Endothelial cell of umbilical vein (primary cell): ENCODE results near the gene SLC35A3. TPM values are rescaled to one million over a fixed set of nuclear protein-coding genes. Genes with fewer than 3 reads are reported as not detected.

Source experiments
- BruUV-seq: library from RNA; stranded (reverse); fragments of 400-500 nt; replicated peaks from 2 replicates; lab custom pipeline; 2021; lab: Mats Ljungman, UMichigan
- CTCF ChIA-PET: fragments of 300-600, 350-600 bp; sonication (Branson Sonifier 250); formaldehyde crosslinking; loops from one replicate; lab custom pipeline; 2021; ENCODE audit warnings: antibody characterized with exemption, inconsistent platforms; lab: Charles Lee
- POLR2A ChIA-PET: fragments of 300-600, 350-600 bp; sonication (Branson Sonifier 250); formaldehyde crosslinking; loops from one replicate; lab custom pipeline; 2021; ENCODE audit warnings: antibody characterized with exemption, inconsistent platforms; lab: Charles Lee
- DNase-seq: peaks from one replicate; pipeline ENCODE4 v3.0.0-alpha.2; 2011; ENCODE audit warnings: low read depth, low spot score
- FAIRE-seq: peaks from 2 replicates; lab custom pipeline; 2011; peaks lifted over from hg19 to GRCh38; lab: Jason Lieb, UNC
- H2AFZ ChIP-seq: 2 replicates; pipeline ENCODE4 v1.6.0; 2012; ENCODE audit warnings: low read depth, low read length, control low read depth, inconsistent platforms
- H3K27ac ChIP-seq: 2 replicates; pipeline ENCODE4 v1.5.1; 2011; ENCODE audit warnings: low read depth, mild to moderate bottlenecking, control low read depth, low read length, moderate library complexity; ENCODE audit not compliant: insufficient read depth
- H3K27me3 ChIP-seq, 2 experiments: 2 replicates each; pipeline versions ENCODE4 v1.6.0 to v1.6.1; 2011; ENCODE audit warnings: low read length in 2 of 2, mixed read lengths in 1 of 2; ENCODE audit not compliant: control insufficient read depth in 2 of 2, insufficient read depth in 2 of 2
- H3K36me3 ChIP-seq, 2 experiments: 2 replicates in 1 of 2; 3 replicates in 1 of 2; pipeline ENCODE4 v1.5.1; 2011; ENCODE audit warnings: low read length in 2 of 2, mild to moderate bottlenecking in 1 of 2, moderate library complexity in 1 of 2; ENCODE audit not compliant: control insufficient read depth in 2 of 2, insufficient read depth in 2 of 2; ENCODE audit errors: extremely low read depth in 1 of 2
- H3K4me1 ChIP-seq: 3 replicates; pipeline ENCODE4 v1.5.1; 2011; ENCODE audit warnings: mild to moderate bottlenecking, low read length; ENCODE audit not compliant: control insufficient read depth, insufficient read depth; ENCODE audit errors: extremely low read depth
- H3K4me2 ChIP-seq: 2 replicates; pipeline ENCODE4 v1.6.1; 2011; ENCODE audit warnings: low read length, control low read depth, mixed read lengths; ENCODE audit not compliant: insufficient read depth
- H3K4me3 ChIP-seq, 3 experiments: fragments of 200-600 bp in 1 of 3; sonication (generic), shearing (Covaris generic) in 1 of 3; replicated peaks in 1 of 3; 2 replicates each; pipeline ENCODE4 v1.5.1; 2011 to 2016; ENCODE audit warnings: control low read depth in 3 of 3, low read length in 3 of 3, mild to moderate bottlenecking in 2 of 3, inconsistent platforms in 1 of 3, low read depth in 1 of 3, moderate library complexity in 1 of 3; ENCODE audit not compliant: insufficient read depth in 1 of 3
- H3K79me2 ChIP-seq: 2 replicates; pipeline ENCODE4 v1.6.0; 2012; ENCODE audit warnings: low read length, inconsistent platforms; ENCODE audit not compliant: control insufficient read depth, insufficient read depth
- H3K9ac ChIP-seq: replicated peaks from 2 replicates; pipeline ENCODE3; 2011; ENCODE audit warnings: low read length, control low read depth; ENCODE audit not compliant: insufficient read depth; ENCODE audit errors: extremely low read depth
- H3K9me1 ChIP-seq: replicated peaks from 3 replicates; pipeline ENCODE4 v1.6.0; 2011; ENCODE audit warnings: mild to moderate bottlenecking, low read length; ENCODE audit not compliant: control insufficient read depth, insufficient read depth; ENCODE audit errors: extremely low read depth
- H3K9me3 ChIP-seq: replicated peaks from 2 replicates; pipeline ENCODE4 v1.5.1; 2012; ENCODE audit warnings: low read length, inconsistent platforms; ENCODE audit not compliant: control insufficient read depth, insufficient read depth
- H4K20me1 ChIP-seq: replicated peaks from 2 replicates; pipeline ENCODE3; 2011; ENCODE audit warnings: mild to moderate bottlenecking, low read length; ENCODE audit not compliant: control insufficient read depth, insufficient read depth; ENCODE audit errors: extremely low read depth
- CTCF ChIP-seq, 2 donors: IDR thresholded peaks; 1 replicate in 1 of 2; 2 replicates in 1 of 2; pipeline ENCODE4 v1.5.1; 2011; ENCODE audit warnings: low read length in 2 of 2, mild to moderate bottlenecking in 2 of 2, moderate library complexity in 2 of 2, control low read depth in 1 of 2, inconsistent platforms in 1 of 2, low read depth in 1 of 2; ENCODE audit not compliant: insufficient read depth in 1 of 2; ENCODE audit errors: extremely low read depth in 1 of 2
- EZH2 ChIP-seq: IDR thresholded peaks from 2 replicates; pipeline ENCODE4 v1.6.1; 2012; ENCODE audit warnings: borderline replicate concordance, low read depth, mild to moderate bottlenecking, moderate library complexity, low read length, inconsistent platforms; ENCODE audit not compliant: severe bottlenecking
- FOS ChIP-seq: IDR thresholded peaks from 2 replicates; pipeline ENCODE4 v1.6.1; 2011; ENCODE audit warnings: mild to moderate bottlenecking, low read length, moderate library complexity, borderline replicate concordance; ENCODE audit not compliant: insufficient read depth
- GATA2 ChIP-seq: IDR thresholded peaks from 2 replicates; pipeline ENCODE4 v1.7.0; 2011; ENCODE audit warnings: low read depth, mild to moderate bottlenecking, moderate library complexity, mixed read lengths, low read length; ENCODE audit not compliant: insufficient read length, insufficient read depth
- JUN ChIP-seq: IDR thresholded peaks from 2 replicates; pipeline ENCODE4 v1.6.1; 2011; ENCODE audit warnings: borderline replicate concordance, low read depth; ENCODE audit not compliant: insufficient read length, insufficient read depth
- MAX ChIP-seq: IDR thresholded peaks from 2 replicates; pipeline ENCODE4 v1.6.1; 2011; ENCODE audit not compliant: insufficient read depth, insufficient read length
- MYC ChIP-seq: IDR thresholded peaks from one replicate; pipeline ENCODE4 v1.6.1; 2011; ENCODE audit warnings: mild to moderate bottlenecking, low read depth, low read length
- POLR2A ChIP-seq: IDR thresholded peaks from 2 replicates; pipeline ENCODE4 v1.6.1; 2012; ENCODE audit warnings: low read depth, mild to moderate bottlenecking, control low read depth, low read length
- POLR2AphosphoS5 ChIP-seq: IDR thresholded peaks from 2 replicates; pipeline ENCODE4 v1.6.1; 2012; ENCODE audit warnings: low read depth, mild to moderate bottlenecking, control low read depth, low read length, moderate library complexity; ENCODE audit not compliant: insufficient read depth
- dilution Hi-C: fragments of 300-500 bp; cut with MboI; formaldehyde crosslinking; loops from one replicate; pipeline ENCODE4 v1.15.0; 2019; ENCODE audit warnings: low sequenced_read_pairs; ENCODE audit not compliant: extremely low pct_ligation_motif_present
- intact Hi-C: fragments of 100-400 bp; cut with micrococcal nuclease; formaldehyde crosslinking; loops from one replicate; pipeline ENCODE4 v1.10.0; 2022
- polyA plus RNA-seq, 4 experiments: library from polyadenylated mRNA; depleted of rRNA in 3 of 4; stranded (reverse) in 3 of 4; unstranded in 1 of 4; fragments of >200 nt; gene quantifications; 2 replicates each; pipeline versions ENCODE4 v1.2.1 to v1.2.3, GENCODE V29; 2011 to 2012; ENCODE audit warnings: missing spikeins in 1 of 4
- total RNA-seq: library from RNA; stranded (reverse); gene quantifications from 2 replicates; pipeline ENCODE4 v1.2.3, GENCODE V29; 2021

The SLC35A3 gene
- total and polyA plus RNA-seq, 2 donors (not counting 3 experiments of a cell fraction or from before 2014, with no cell fraction given): 3.6 to 19.0 TPM

GRCh38 chr1:99945174-99945573 is 24.6 kb upstream of the SLC35A3 start:
- dilution Hi-C loops (no loop called here), intact Hi-C loops (no loop called here)
- no peaks in the 10 kb centered on the region for H3K36me3 ChIP-seq
- no peaks in the 10 kb centered on the region for H3K79me2 ChIP-seq
- FAIRE-seq (no peak), DNase-seq (no peak)
- peaks cover 0 to 2% of the 10 kb centered on the region in 2 experiments for H3K27me3 ChIP-seq
- no peaks in the 10 kb centered on the region for H3K9me3 ChIP-seq
- no peaks in the 10 kb centered on the region for H3K4me1 ChIP-seq
- no peak overlapping the region for H3K27ac ChIP-seq
- no peak overlapping the region for H3K4me2 ChIP-seq
- no peak overlapping the region for H3K9ac ChIP-seq
- H3K4me3 ChIP-seq: no peak overlapping the region
- ChIA-PET POLR2A (no interaction called here), CTCF (no interaction called here)
- H4K20me1 ChIP-seq: no peaks in the 10 kb centered on the region
- no peak overlapping the region for H2AFZ ChIP-seq
- TF ChIP-seq MYC: no peak
- TF ChIP-seq GATA2: no peak
- no peak for TF ChIP-seq JUN
- TF ChIP-seq MAX: no peak
- no peak for TF ChIP-seq EZH2
- TF ChIP-seq POLR2AphosphoS5: no peak
- no peak for TF ChIP-seq POLR2A
- TF ChIP-seq FOS: no peak
- no peak for TF ChIP-seq CTCF (IDR thresholded peaks at IDR 0.05; ENCODE audit: extremely low read depth in 1 of 2, insufficient read depth in 1 of 2, low read depth in 1 of 2, low read length in 2 of 2)
- no TSS peak for BruUV-seq
- no peaks in the 10 kb centered on the region for H3K9me1 ChIP-seq
